Rectal smooth muscle tissue (tissue), 1 donor: ENCODE measurements around the gene MDGA2.
"Not testable (repeated sequence)": the region's sequence is repeated elsewhere in the genome, so short reads cannot be mapped to it uniquely, and the experiment has no call there.

ENCODE experiments used
- H3K27ac ChIP-seq: one replicate; pipeline ENCODE4 v1.7.0; 2013; ENCODE audit warnings: low read depth, low read length, inconsistent platforms
- H3K27me3 ChIP-seq: one replicate; pipeline ENCODE4 v1.7.0; 2013; ENCODE audit warnings: low read length; ENCODE audit not compliant: control insufficient read depth, insufficient read depth
- H3K36me3 ChIP-seq: one replicate; pipeline ENCODE4 v1.7.0; 2013; ENCODE audit warnings: low read length; ENCODE audit not compliant: control insufficient read depth, insufficient read depth
- H3K4me1 ChIP-seq: one replicate; pipeline ENCODE4 v1.7.0; 2013; ENCODE audit warnings: low read length; ENCODE audit not compliant: control insufficient read depth, insufficient read depth
- H3K4me3 ChIP-seq: one replicate; pipeline ENCODE4 v1.7.0; 2013; ENCODE audit warnings: low read length
- H3K9ac ChIP-seq: one replicate; pipeline ENCODE4 v1.7.0; 2013; ENCODE audit warnings: low read length

MDGA2 gene

DNA sequence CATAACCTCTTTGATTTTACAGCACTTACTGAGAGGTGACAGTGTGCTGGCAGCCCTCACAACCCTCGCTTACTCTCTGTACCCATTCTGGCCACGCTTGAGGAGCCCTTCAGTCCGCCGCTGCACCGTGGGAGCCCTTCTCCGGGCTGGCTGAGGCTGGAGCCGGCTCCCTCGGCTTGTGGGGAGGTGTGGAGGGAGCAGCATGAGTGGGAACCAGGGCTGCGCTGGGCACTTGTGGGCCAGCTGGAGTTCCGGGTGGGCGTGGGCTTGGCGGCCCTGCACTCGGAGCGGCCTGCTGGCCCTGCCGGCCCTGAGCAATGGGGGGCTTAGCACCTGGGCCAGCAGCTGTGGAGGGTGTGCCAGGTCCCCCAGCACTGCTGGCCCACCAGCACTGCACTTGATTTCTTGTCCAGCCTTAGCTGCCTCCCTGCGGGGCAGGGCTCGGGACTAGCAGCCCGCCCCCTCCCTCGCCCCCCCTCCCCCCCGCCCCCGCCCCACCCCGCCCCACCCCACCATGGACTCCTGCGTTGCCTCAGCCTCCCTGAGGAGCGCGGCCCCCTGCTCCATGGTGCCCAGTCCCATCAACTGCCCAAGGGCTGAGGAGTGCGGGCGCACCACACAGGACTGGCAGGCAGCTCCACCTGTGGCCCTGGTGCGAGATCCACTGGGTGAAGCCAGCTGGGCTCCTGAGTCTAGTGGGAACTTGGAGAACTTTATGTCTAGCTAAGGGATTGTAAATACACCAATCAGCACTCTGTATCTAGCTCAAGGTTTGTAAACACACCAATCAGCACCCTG lies 9.9 kb downstream of the MDGA2 start:
- Histone ChIP-seq H3K27me3 (no peaks in the 10 kb centered on the region), H3K36me3 (no peaks in the 10 kb centered on the region), H3K27ac (no peak overlapping the region), H3K9ac (no peak overlapping the region), H3K4me1 (no peaks in the 10 kb centered on the region), H3K4me3 (no peak overlapping the region)

DNA sequence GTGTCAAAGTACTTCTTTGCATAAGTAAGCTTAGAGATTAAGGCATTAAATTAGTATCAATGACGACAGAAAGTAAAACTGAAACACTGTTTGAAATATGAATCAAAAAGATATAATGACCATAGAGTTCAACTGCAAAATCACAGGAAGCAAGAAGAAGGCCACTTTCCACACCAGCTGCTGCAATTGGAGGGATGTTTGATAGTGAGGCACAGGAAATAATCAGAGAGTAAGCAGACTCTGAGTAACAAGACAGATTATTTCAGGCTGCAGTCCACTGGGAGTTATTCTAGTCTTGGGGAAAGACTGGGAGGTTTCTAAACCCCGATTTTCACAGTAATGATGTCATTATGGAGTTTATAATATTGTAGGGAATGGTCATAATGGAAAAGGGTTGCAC lies 12.9 kb downstream of the MDGA2 start:
- Histone ChIP-seq H3K4me1 (no peaks in the 10 kb centered on the region), H3K9ac (no peak overlapping the region), H3K36me3 (no peaks in the 10 kb centered on the region), H3K4me3 (no peak overlapping the region), H3K27me3 (no peaks in the 10 kb centered on the region), H3K27ac (no peak overlapping the region)

DNA sequence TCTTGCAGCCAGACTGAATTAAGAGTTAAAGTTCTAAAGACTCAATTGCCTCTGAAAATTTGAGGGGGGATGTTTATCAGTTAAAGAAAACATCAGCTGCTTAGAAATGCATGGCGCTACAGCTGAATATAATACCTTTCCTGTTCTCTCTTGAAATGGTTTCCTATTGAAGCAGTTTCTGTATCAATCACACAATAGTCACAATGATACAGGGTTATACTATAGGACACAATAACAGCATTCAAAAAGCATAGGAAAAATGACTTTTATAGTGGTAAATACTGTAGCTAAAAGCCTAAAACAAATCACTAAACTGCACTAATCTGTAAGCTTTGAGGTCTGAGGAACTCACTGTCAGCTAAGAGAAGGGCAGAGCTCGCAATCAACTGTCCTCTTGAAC lies 15.2 kb downstream of the MDGA2 start:
- H3K4me1 ChIP-seq = no peaks in the 10 kb centered on the region
- no peak overlapping the region for H3K9ac ChIP-seq
- no peaks in the 10 kb centered on the region for H3K27me3 ChIP-seq
- no peaks in the 10 kb centered on the region for H3K36me3 ChIP-seq
- no peak overlapping the region for H3K27ac ChIP-seq
- no peak overlapping the region for H3K4me3 ChIP-seq

DNA sequence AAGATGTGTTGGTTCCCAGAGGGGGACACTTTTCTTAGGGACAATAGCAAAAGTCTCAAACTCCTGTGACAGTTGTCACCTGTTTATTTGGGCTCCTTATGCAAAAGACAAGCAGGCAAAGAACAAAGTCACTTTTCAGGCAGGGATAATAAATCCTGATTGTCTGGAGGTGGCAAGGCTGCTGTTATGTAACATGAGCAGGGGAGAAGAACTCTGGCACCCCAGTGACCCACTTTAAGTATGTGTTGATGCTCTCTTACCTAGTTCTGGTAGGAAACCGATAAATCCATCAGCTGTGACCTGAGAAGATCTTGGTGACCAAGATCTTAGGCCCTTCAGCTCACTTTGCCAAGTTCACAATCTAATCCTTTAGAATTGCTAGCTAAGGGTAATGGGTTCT lies 17.4 kb downstream of the MDGA2 start:
- H3K27ac ChIP-seq = no peak overlapping the region
- no peaks in the 10 kb centered on the region for H3K27me3 ChIP-seq
- H3K4me1 ChIP-seq = no peaks in the 10 kb centered on the region
- H3K4me3 ChIP-seq = no peak overlapping the region
- no peak overlapping the region for H3K9ac ChIP-seq
- no peaks in the 10 kb centered on the region for H3K36me3 ChIP-seq

DNA sequence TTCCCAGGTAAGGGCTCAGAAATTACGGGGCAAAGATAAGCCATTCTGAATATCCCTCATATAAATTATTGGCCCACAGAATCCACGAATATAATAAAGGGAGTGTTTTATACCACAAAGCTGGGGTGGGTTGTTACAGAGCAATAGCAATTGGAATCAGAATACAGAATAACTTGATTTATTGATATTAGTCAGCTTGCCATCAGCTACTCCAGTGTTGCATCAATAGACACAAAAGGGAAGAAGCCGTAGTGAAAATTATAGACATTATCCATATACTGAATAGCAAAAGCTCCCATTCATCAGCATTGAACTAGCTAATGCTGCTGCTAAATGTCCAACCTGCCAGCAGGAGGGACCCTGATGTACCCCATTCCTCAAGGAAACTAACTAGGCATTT lies 18.3 kb downstream of the MDGA2 start:
- Histone ChIP-seq H3K27ac (no peak overlapping the region), H3K36me3 (no peaks in the 10 kb centered on the region), H3K4me1 (no peaks in the 10 kb centered on the region), H3K9ac (no peak overlapping the region), H3K27me3 (no peaks in the 10 kb centered on the region), H3K4me3 (no peak overlapping the region)

DNA sequence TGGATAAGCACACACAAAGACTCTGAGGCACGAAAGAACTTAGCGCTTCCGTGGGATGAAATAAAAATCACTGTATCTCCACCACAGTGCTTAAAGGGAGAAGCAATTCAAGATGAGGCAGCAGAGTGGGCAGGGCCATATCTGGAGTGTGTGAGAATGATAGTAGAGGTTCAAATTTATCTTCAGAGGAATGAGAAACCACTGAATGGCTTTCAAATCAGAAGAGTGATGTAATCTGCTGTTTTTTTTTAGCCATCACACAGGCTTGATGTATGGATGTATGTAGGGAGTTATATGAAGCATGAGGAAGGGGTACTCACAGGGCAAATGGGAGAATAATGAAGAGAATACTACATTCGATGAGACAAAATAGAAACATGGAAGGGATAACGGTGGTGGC lies 24.1 kb downstream of the MDGA2 start:
- H3K36me3 ChIP-seq = no peaks in the 10 kb centered on the region
- no peak overlapping the region for H3K4me3 ChIP-seq
- no peaks in the 10 kb centered on the region for H3K4me1 ChIP-seq
- H3K9ac ChIP-seq = no peak overlapping the region
- H3K27me3 ChIP-seq = no peaks in the 10 kb centered on the region
- no peak overlapping the region for H3K27ac ChIP-seq

DNA sequence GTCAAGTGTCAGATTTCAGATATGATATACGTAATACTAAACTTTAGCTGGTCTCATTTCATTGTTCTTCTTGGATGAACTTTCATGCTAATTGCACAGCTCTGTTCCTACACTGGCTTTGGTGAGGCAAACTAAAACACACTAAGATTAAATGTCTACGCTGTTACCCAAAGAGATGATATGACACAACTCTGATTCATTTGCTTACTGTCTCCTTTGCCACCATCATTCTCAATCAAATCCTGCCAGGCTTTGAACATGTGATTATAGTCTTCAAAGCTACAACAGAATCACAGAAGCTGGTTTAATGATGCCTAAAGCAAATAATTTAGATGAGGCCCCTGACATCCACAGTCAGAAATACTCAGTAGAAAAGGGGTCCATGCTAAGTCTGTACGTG lies 37.7 kb downstream of the MDGA2 start:
- H3K9ac ChIP-seq = no peak overlapping the region
- no peak overlapping the region for H3K27ac ChIP-seq
- H3K4me1 ChIP-seq = no peaks in the 10 kb centered on the region
- no peaks in the 10 kb centered on the region for H3K27me3 ChIP-seq
- H3K36me3 ChIP-seq = no peaks in the 10 kb centered on the region
- no peak overlapping the region for H3K4me3 ChIP-seq

DNA sequence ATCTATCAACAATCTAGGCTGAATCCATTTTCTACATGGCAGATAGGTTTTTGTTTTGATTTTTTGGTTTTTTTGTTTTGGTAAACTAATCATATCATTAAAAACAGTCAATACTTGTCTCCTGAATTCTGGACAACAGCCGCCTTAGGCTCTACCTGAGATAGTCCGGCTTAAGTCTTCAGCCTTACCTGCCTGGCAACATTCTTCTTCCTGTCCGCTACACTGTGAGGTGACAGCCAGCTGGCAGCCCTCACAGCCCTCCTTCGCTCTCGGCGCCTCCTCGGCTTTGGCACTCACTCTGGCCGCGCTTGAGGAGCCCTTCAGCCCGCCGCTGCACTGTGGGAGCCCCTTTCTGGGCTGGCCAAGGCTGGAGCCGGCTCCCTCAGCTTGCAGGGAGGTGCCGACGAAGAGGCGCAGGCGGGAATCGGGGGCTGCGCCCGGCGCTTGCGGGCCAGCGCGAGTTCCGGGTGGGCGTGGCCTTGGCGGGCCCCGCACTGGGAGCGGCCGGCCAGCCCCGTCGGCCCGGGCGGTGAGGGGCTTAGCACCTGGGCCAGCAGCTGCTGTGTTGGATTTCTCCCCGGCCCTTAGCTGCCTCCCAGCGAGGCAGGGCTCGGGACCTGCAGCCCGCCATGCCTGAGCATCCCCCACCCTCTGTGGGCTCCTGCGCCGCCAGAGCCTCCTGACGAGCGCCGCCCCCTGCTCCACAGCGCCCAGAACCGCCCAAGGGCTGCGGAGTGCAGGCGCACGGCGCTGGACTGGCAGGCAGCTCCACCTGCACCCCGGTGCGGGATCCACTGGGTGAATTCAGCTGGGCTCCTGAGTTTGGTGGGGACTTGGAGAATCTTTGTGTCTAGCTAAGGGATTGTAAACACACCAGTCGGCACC lies 49.0 kb downstream of the MDGA2 start:
- Histone ChIP-seq H3K27ac (no peak overlapping the region), H3K4me1 (no peaks in the 10 kb centered on the region), H3K27me3 (no peaks in the 10 kb centered on the region), H3K9ac (no peak overlapping the region), H3K36me3 (no peaks in the 10 kb centered on the region), H3K4me3 (no peak overlapping the region)

DNA sequence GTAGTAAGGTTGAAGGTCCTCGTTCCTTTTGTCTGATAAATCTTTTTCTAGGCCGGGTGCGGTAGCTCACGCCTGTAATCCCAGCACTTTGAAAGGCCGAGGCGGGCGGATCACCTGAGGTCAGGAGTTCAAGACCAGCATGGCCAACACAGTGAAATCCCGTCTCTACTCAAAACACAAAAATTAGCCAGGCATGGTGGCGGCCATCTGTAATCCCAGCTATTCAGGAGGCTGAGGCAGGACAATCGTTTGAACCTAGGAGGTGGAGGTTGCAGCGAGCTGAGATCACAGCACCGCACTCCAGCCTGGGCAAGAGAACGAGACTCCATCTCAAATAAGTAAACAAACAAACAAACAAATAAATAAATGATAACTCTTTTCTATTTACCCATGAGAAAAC lies 51.3 kb downstream of the MDGA2 start:
- H3K36me3 ChIP-seq, H3K27me3 ChIP-seq, H3K27ac ChIP-seq, H3K4me3 ChIP-seq, H3K4me1 ChIP-seq, H3K9ac ChIP-seq: not testable (repeated sequence)

DNA sequence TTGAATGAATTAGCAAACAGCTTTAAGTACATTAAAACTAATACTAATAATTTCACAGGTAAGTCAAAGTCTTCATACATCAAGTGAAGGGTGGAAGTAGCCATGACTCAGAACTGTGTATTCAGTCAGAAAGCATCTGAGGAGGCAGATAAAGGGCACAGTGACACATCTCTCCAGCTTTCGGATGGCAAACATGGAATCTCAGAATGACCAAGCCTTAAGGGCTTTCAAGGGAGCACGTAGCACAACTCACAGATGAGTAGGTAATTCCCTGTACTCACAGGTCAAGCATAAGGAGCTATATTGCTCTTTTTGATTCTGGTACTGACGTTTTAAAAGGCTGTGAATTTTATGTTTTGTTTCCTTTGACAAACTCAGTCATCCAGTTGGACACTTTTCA lies 56.0 kb downstream of the MDGA2 start:
- Histone ChIP-seq H3K4me1 (no peaks in the 10 kb centered on the region), H3K27me3 (no peaks in the 10 kb centered on the region)

DNA sequence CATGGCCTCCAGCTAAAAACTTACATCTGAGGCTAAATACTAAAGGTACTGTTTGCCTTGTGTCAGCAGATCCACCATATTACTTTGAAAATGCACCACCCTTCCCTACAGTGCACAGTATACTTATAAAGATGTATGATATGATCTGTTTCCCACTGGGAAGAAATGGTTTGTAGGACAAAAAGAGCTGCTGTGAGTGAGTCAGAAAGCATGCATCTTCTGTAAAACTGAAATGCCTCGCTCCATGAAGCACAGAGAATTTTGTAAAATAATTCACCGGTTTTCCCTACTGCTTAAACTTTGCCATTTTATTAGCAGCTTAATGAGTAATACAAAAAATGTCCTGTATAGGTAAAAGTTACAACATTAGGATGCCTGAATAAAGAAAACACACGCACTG lies 68.8 kb downstream of the MDGA2 start:
- Histone ChIP-seq H3K4me1 (no peaks in the 10 kb centered on the region), H3K9ac (no peak overlapping the region), H3K4me3 (no peak overlapping the region), H3K27ac (no peak overlapping the region), H3K36me3 (no peaks in the 10 kb centered on the region), H3K27me3 (no peaks in the 10 kb centered on the region)

More for the DNA sequence above, 56.0 kb downstream of the MDGA2 start:
- Histone ChIP-seq H3K9ac (no peak overlapping the region), H3K36me3 (no peaks in the 10 kb centered on the region), H3K27ac (no peak overlapping the region), H3K4me3 (no peak overlapping the region)

DNA sequence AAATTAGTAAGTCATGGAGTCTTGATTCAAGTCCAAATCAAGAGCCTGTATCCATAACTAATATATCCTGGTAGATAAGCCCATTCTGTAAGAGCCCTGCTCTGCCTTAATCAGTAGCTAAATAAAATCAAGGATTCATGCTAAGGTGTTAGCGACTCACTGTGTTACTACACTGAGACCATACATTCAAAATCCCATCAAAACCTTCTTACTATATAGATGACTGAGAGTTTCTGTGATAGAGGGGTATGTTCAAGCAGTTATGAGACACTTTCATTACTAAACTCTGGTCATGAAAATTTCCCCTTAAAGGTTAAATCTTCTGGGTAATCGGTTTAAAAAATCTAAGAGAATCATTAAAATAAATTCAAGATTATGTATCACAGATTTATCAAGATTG lies 78.5 kb downstream of the MDGA2 start:
- no peaks in the 10 kb centered on the region for H3K27me3 ChIP-seq
- H3K27ac ChIP-seq = no peak overlapping the region
- no peaks in the 10 kb centered on the region for H3K4me1 ChIP-seq
- H3K36me3 ChIP-seq = no peaks in the 10 kb centered on the region
- H3K4me3 ChIP-seq = no peak overlapping the region
- H3K9ac ChIP-seq = no peak overlapping the region

DNA sequence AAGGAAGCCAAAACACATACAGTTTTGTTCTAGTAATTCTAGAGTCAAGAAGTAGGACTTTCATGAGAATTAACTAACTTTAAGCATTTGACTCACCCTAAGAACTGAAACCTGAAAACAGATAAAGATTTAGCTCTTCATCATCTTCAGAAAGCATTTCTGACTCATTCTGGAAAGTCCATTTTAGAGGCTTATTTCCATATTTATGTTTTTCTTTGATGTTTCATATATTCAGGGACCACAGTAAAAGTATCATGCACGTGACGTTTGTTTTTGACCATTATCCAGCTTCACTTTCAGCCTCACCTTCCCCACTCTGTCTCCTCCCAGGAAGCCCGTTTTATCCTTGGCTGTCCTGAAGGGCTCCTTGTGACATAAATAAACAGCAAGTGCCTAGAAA lies 79.2 kb downstream of the MDGA2 start:
- Histone ChIP-seq H3K27ac (no peak overlapping the region), H3K36me3 (no peaks in the 10 kb centered on the region), H3K9ac (no peak overlapping the region), H3K27me3 (no peaks in the 10 kb centered on the region), H3K4me1 (no peaks in the 10 kb centered on the region), H3K4me3 (no peak overlapping the region)
